ENCODE results near the gene IL17B. TPM values are rescaled to one million over a fixed set of nuclear protein-coding genes. Genes with fewer than 3 reads are reported as not detected.
A peak's percentile ranks its signal among the peaks of the same experiment; 100 is the strongest.

Gene IL17B
- total and polyA plus RNA-seq, 7 donors = 0.08 to 0.58 (median 0.42) TPM; not detected in 4

DNA sequence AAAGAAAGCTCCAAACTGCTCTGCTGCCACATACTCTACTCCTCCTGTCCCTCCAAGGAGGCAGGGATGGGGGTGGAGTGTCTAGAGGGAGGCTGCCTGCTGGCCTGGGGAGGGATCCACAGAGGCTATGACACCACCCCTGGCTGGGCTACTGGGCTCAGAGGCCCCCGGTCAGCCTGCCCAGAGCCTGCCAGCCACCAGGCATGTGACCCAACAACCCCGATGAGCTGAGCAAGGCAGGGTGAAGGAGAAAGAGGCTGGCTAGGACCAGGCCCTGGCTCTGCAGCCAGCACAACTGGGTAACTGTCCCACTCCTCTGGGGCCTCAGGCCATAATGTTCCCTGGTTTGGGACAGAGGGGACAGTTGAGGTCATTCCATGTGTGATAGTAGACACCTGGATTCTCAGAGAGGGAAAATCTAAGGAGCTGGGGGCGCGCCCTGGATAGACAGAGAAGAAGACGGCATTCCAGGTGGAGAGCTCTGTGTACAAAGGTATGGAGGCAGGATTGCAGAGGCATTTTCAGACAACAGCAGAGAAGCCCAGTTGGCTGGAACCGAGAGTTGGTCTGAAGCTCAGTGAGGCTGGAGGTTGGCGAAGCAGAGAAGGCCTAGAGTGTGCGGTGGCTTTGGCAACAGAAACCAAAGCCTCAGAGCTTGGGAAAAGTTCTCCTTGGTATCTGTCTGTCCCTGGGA lies 33.8 kb upstream of the IL17B start:
- H3K27me3 ChIP-seq (ENCODE audit: insufficient read depth in 3 of 3, low read length in 2 of 3) = no peaks in the 10 kb centered on the region
- DNase-seq = peak in 1 of 2 donors; percentile 36
- WGBS, 3 donors = 72 to 75% (median 72%) methylated on average over 8 of the region's 8 CpGs
- TF ChIP-seq, protein P1, sequence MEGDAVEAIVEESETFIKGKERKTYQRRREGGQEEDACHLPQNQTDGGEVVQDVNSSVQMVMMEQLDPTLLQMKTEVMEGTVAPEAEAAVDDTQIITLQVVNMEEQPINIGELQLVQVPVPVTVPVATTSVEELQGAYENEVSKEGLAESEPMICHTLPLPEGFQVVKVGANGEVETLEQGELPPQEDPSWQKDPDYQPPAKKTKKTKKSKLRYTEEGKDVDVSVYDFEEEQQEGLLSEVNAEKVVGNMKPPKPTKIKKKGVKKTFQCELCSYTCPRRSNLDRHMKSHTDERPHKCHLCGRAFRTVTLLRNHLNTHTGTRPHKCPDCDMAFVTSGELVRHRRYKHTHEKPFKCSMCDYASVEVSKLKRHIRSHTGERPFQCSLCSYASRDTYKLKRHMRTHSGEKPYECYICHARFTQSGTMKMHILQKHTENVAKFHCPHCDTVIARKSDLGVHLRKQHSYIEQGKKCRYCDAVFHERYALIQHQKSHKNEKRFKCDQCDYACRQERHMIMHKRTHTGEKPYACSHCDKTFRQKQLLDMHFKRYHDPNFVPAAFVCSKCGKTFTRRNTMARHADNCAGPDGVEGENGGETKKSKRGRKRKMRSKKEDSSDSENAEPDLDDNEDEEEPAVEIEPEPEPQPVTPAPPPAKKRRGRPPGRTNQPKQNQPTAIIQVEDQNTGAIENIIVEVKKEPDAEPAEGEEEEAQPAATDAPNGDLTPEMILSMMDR (IDR thresholded peaks at IDR 0.05) = no peak
- H3K9me3 ChIP-seq = no peaks in the 10 kb centered on the region
- H3K4me3 ChIP-seq = peak overlapping the region; percentile 59
- ATAC-seq = peak in 1 of 4 donors; percentile 48
- no peaks in the 10 kb centered on the region for H3K36me3 ChIP-seq (ENCODE audit: insufficient read depth in 1 of 2, low read depth in 1 of 2)
- H3K4me1 ChIP-seq = no peaks in the 10 kb centered on the region
- peak overlapping the region; percentile 38 for H3K27ac ChIP-seq
- intact Hi-C loops (cut with DNase I) = no loop called here

DNA sequence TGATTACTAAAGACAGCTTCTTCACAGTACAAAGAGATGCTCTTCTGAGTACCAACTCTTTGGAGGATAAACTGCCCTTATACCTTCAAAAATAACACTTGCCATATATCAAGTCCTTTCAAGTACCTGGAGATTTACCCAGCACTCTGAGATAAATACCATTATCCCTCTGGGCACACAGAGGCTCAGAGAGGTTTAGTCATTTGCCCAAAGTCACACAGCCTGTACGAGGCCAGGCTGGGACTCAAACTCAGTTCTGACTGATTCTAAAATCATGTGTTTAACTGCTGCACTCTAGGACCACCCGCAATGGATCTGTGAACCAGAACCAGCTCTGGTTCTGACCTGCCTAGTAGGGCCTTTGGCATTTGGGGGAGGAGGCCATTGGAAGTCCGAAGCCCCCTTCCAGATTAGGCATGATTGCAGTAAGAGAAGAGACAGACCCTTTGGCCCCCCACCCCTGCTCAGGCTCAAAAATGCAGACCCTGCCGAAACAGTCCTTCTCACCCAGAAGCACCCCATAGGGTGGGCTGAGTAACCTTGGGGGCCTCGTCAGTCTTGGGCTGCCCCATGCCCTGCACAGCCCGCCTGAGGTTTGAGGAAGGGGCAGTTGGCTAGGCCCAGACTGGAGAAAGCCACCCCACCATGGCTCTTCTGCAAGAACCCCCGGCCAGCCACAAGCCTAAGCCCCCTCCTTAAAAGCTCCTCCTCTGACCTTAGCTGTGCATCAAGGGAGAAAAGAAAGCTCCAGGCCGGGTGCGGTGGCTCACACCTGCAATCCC lies 32.8 kb upstream of the IL17B start:
- ATAC-seq (no peak), DNase-seq (no peak)
- Histone ChIP-seq H3K36me3 (ENCODE audit: insufficient read depth in 1 of 2, low read depth in 1 of 2) (no peaks in the 10 kb centered on the region), H3K27ac (peak overlapping the region; percentile 27), H3K4me3 (peak overlapping the region; percentile 59), H3K4me1 (no peaks in the 10 kb centered on the region), H3K9me3 (no peaks in the 10 kb centered on the region), H3K27me3 (ENCODE audit: insufficient read depth in 3 of 3, low read length in 2 of 3) (no peaks in the 10 kb centered on the region)
- TF ChIP-seq, protein P1 (IDR thresholded peaks at IDR 0.05) = no peak
- WGBS, 3 donors = 84 to 87% (median 87%) methylated on average over 9 of the region's 9 CpGs
- intact Hi-C loops (cut with DNase I) = no loop called here

DNA sequence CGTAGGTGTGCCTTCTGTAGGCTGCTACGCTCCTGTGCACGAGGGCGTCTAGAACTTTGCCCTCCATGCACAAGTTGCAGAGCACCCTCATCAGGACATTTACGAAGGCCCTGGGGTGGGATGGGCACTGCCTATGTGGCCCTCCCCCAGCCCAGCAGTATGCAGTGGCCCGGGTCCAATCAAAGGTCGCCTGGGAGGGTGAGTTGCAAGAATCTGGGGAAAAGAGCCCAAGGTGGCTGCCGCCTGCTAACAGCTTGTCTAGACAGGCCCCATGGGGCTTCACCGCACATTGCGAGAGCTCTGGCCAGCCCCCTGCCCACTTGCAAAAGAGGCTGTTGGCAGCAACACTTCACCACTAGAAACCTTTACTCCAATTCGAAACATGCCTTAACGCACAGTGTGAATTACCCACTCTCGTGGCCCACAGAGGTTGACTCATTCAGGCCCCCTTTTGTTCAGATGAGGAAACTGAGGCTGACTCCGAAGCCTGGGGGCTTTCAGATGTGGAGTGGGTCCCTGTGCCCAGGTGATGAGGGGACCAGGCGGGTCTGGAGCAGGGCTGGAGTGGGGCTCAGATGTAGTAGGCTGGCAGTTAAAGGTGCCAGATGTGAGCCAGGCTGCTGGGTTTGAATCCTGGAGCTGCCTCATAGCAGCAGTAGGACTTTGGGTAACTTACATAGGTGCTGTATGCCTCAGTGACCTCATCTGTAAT lies 31.8 kb upstream of the IL17B start:
- DNase-seq (no peak), ATAC-seq (no peak)
- H3K4me1 ChIP-seq = no peaks in the 10 kb centered on the region
- TF ChIP-seq, protein P1 (IDR thresholded peaks at IDR 0.05) = no peak
- peak overlapping the region; percentile 59 for H3K4me3 ChIP-seq
- peak overlapping the region; percentile 66 for H3K27ac ChIP-seq
- intact Hi-C loops (cut with DNase I) = no loop called here
- H3K36me3 ChIP-seq (ENCODE audit: insufficient read depth in 1 of 2, low read depth in 1 of 2) = no peaks in the 10 kb centered on the region
- WGBS, 3 donors = 74 to 83% (median 81%) methylated on average over 15 of the region's 15 CpGs
- no peaks in the 10 kb centered on the region for H3K27me3 ChIP-seq (ENCODE audit: insufficient read depth in 3 of 3, low read length in 2 of 3)
- H3K9me3 ChIP-seq = no peaks in the 10 kb centered on the region

DNA sequence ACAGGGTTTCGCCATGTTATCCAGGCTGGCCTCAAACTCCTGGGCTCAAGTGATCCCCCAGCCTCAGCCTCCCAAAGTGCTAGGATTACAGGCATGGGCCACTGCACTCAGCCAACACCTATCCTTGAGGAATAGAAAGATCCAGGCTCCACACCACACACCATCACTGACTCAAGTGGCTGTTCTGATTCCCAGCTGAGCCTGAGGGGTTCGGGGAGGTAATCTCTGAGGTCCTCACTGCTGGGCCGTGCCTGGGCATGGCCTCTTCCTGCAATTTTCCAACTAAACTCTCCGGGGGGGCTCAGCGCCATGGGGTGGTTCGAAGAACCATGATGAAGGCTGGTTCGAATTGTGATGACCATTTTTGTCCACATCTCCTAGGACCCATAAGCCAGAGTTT lies 31.0 kb upstream of the IL17B start:
- Histone ChIP-seq H3K27me3 (ENCODE audit: insufficient read depth in 3 of 3, low read length in 2 of 3) (no peaks in the 10 kb centered on the region), H3K27ac (peak overlapping the region; percentile 66), H3K4me1 (no peaks in the 10 kb centered on the region), H3K36me3 (ENCODE audit: insufficient read depth in 1 of 2, low read depth in 1 of 2) (no peaks in the 10 kb centered on the region), H3K9me3 (no peaks in the 10 kb centered on the region), H3K4me3 (peak overlapping the region; percentile 59)
- no peak for ATAC-seq
- DNase-seq = no peak
- 87 to 96% (median 88%) methylated on average over 7 of the region's 7 CpGs for WGBS, 3 donors
- TF ChIP-seq, protein P1 (IDR thresholded peaks at IDR 0.05) = no peak
- intact Hi-C loops (cut with DNase I) = no loop called here

Measured in psoas muscle (tissue), 8 donors.